HG03108 (cell line): ENCODE measurements around the gene GRIN3B.

Experiments used
- ATAC-seq: cut with Tn5 transposase; IDR thresholded peaks from one replicate; pipeline ENCODE4 v1.9.1; 2021; ENCODE audit warnings: moderate library complexity; ENCODE audit not compliant: unreplicated experiment

Gene GRIN3B

DNA sequence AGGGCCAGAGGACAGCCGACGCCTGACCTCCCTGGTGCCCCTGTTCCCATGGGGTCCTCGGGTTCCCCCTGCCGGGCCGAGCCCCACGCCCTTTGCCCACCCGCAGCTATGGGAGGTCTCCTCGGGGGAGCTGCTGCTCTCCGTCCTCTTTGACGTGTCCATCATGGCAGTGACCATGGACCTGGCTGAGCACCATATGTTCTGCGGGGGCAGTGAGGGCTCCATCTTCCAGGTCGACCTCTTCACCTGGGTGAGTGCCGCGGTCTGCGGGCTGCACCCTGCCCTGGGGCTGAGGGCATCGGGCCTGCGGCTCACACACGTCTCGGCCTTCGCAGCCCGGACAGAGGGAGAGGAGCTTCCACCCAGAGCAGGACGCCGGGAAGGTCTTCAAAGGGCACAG, 9.5 kb upstream of the GRIN3B start:
- ATAC-seq = no peak

DNA sequence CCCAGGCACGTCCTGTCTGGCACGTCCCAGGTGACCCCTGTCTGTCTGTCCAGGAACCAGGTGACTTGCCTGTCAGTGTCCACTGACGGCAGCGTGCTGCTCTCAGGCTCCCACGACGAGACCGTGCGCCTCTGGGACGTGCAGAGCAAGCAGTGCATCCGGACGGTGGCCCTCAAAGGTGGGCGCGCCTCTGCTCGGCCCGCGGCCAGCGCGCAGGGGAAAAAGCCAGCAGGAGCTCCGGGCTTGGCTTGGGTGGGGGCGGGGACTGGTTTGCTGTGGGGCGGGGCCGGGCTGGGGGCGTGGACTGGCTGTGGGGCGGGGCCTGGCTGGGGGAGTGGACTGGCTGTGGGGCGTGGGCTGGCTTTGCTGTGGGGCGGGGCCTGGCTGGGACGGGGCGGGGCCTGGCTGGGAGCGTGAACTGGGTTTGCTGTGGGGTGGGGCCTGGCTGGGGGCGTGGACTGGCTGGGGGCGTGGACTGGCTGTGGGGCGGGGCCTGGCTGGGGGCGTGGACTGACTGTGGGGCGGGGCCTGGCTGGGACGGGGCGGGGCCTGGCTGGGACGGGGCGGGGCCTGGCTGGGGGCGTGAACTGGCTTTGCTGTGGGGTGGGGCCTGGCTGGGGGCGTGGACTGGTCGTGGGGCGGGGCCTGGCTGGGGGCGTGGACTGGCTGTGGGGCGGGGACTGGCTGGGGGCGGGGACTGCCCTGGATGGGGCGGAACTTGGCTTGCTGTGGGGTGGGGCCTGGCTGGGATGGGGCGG, 8.9 kb upstream of the GRIN3B start:
- ATAC-seq = no peak

- ATAC-seq = no peak
Observed at GRCh38 chr19:991932-992669, 8.1 kb upstream of the GRIN3B start.

DNA sequence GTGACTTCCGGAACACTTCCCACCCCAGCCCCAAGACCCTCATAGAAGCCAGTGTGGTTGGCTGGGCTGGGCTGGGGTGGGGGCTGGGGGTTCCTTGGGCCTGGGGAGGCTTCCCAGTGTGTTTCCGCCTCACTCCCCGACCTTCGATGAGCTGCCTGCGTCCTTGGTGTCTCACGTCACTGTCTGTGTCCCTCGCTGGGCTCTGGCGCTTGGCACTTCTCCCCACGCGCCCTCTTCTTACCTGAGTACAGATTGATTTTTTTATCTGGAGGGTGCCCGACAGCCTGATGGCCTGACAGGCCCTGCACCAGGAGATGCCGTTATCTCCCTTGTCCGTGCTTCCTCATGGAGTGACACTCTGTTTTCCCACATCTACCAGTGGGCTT, 7.6 kb upstream of the GRIN3B start:
- ATAC-seq = no peak

DNA sequence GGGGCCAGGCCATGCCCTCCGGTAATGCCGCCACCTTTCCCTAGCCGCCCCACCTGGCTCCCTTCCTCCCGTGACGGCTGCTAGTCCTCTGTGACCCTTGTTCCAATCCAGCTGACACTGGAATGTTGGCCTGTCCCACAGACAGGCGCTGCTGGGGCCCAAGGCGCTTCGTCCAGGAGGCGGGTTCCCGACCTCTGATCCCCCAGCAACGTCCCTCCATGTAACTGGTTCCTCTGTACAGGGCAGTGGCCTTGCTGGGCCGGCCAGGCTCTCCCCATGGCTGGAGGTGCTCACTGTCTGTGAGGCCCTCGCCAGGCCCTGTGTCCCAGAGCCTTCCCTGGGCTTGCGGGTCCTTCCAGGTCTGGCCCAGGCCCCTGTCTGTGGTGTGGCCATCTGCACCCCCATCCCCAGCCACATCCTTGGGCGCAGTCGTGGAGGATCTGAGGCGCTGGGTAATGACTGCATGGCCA, 6.8 kb upstream of the GRIN3B start:
- ATAC-seq = no peak

DNA sequence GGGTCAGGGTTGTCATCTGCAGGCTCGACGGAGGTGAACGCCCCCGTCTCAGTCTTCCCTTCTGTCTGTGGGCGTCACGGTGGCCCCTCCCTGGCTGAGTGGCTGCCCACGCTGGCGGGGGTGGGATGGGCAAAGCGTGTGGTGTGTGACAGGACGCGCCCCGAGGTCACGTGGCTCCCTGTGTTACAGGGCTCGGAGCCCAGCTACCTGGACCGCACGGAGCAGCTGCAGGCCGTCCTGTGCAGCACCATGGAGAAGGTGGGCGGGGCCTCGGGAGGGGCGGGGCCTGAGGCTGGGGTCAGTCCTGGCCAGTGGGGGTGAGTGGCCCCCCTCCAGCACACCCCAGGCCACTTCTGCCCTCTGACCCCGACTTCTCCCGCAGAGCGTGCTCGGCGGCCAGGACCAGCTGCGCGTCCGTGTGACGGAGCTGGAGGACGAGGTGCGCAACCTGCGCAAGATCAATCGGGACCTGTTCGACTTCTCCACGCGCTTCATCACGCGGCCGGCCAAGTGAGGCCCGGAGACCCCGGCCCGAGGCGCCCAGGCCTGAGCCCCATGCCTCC, 6.3 kb upstream of the GRIN3B start:
- no peak for ATAC-seq

- ATAC-seq = no peak
Observed at GRCh38 chr19:994516-994915, 5.7 kb upstream of the GRIN3B start.

DNA sequence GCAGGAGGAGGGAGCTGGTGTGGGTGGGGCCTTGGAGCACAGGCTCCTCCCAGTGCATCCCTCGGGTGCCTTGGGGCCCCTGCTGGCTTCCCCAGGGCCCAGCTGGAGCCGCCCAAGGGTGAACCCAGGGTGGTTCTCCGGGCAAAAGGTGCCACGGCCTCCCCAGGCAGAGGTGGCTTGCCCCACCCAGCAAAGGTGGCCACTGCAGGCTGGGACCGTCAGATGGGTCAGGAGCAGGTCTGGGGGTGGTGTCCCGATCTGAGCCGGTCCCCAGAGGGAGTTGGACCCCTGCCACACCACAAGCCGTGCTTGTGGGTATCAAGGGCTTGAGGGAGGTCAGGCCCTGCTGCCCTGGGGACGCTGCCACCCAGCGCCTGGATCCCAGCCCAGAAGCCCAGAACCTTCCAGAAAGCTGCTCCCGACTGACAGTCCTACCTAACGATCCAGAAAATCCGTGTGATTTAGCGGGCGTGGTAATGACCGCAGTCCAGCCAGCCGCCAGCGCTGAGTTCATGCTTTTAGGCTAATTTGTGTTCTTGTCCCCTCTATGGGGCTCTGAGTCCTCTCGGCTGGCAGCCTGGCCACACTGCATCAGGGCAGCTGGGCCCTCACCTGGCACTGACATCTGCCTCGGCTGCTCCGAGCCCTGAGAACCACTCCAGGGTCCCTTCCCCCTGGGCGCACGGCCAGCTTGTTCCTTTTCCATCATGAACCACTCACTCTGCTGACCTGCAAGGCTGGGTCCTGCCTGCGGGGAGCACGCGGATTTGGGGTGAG, 5.0 kb upstream of the GRIN3B start:
- no peak for ATAC-seq

DNA sequence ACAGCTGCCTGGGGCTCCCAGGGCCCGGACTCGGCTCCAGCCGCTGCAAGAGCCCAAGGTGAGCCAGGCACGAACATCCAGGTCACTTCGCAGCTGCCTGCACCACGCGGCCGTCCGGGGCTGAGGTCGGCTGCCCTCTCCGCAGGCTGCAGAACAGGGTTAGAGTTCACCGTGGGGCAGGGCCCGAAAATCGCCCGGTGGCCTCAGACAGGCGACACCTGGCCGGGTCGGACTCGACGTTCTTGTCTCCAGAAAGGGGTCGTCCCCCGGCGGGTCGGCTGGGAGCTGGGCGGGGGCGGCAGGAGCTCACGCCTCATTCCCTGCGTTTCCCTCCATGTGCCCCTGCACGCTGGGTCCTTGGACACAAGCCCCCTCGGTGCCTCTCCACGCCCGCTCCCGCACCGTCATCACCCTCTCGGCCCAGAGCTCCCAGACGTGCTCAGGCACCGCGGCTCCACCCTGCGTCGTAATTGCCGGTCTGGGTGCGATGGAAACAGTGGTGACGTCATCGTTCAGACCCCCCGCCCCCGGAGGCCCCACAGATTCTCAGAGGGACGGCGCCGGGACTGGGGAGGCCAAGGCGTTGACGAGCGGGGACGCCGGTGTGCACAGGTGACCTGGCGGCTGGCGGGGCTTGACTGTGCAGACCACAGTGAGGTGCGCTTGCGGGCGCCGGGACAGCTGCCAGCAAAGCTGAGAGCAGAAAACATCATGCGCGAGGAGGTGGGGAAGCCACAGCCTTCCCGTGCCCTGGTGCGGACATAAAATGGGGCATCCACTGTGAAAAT, 4.0 kb upstream of the GRIN3B start:
- ATAC-seq = no peak

- ATAC-seq = no peak
Observed at GRCh38 chr19:998064-998463, 2.2 kb upstream of the GRIN3B start.

- ATAC-seq = no peak
Observed at GRCh38 chr19:999379-999719, 870 bp upstream of the GRIN3B start.

- no peak for ATAC-seq
Observed at GRCh38 chr19:1000591-1001537, 645 bp downstream of the GRIN3B start.

DNA sequence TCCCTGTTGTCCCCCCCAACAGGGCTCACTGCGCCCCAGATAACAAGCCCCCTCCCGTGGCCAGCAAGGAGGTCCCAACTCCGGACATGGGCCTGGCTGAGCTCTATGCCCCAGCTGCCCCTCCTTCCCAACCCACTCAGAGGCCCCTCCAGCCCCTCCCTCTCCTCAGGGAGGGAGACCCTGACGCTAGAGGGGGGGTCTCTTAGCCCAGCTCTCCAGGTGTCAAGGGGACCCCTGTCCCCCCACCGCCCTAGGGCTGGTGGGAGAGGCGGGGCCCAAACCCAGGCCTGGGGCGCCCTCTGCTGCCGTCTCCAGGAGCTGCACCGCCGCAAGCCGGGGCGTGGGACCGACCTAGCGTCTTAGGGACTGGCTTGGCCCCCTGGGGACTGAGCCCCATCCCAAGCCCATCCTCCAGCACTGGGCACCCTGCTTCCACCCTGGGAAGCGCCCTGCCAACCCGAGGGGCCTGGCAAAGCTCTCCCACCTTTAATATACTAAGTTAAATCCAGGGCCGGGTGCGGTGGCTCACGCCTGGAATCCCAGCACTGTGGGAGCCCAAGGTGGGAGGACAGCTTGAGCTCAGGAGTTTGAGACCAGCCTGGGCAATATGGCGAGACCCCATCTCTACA, 1.4 kb downstream of the GRIN3B start:
- ATAC-seq = no peak

GRCh38 chr19:1002600-1002999, 2.4 kb downstream of the GRIN3B start:
- no peak for ATAC-seq

DNA sequence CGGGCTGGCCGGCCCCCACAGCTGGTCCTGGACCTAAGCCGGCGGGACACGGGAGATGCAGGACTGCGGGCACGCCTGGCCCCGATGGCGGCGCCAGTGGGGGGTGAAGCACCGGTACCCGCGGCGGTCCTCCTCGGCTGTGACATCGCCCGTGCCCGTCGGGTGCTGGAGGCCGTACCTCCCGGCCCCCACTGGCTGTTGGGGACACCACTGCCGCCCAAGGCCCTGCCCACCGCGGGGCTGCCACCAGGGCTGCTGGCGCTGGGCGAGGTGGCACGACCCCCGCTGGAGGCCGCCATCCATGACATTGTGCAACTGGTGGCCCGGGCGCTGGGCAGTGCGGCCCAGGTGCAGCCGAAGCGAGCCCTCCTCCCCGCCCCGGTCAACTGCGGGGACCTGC, 3.1 kb downstream of the GRIN3B start:
- ATAC-seq = no peak

GRCh38 chr19:1004204-1004802, 4.1 kb downstream of the GRIN3B start:
- no peak for ATAC-seq

GRCh38 chr19:1004803-1005664, 4.8 kb downstream of the GRIN3B start:
- no peak for ATAC-seq
